Type B pancreatic cell (in vitro differentiated cells): ENCODE results near the gene LDLRAD4. TPM values are rescaled to one million over a fixed set of nuclear protein-coding genes. Genes with fewer than 3 reads are reported as not detected.

Source experiments
- DNase-seq: peaks from one replicate; pipeline ENCODE4 v3.0.0; 2021; ENCODE audit warnings: mixed read lengths; ENCODE audit not compliant: unreplicated experiment; ENCODE audit errors: extremely low spot score
- H3K27ac Mint-ChIP-seq: 2 replicates; pipeline ENCODE4 v1.8.0; 2021; ENCODE audit warnings: mild to moderate bottlenecking, mixed read lengths
- H3K27me3 Mint-ChIP-seq: 2 replicates; pipeline ENCODE4 v1.8.0; 2021; ENCODE audit warnings: mixed read lengths
- H3K36me3 Mint-ChIP-seq: 2 replicates; pipeline ENCODE4 v1.8.0; 2021; ENCODE audit warnings: mixed read lengths
- H3K4me1 Mint-ChIP-seq: one replicate; pipeline ENCODE4 v1.8.0; 2021; ENCODE audit warnings: mixed read lengths; ENCODE audit not compliant: unreplicated experiment
- H3K4me3 Mint-ChIP-seq: 2 replicates; pipeline ENCODE4 v1.8.0; 2021; ENCODE audit warnings: mild to moderate bottlenecking, mixed read lengths
- H3K9me3 Mint-ChIP-seq: 2 replicates; pipeline ENCODE4 v1.8.0; 2021; ENCODE audit warnings: mixed read lengths
- CTCF ChIP-seq: fragments of 200-600 bp; sonication (generic); conservative IDR thresholded peaks from 2 replicates; pipeline ENCODE4 v1.5.0; 2021; ENCODE audit warnings: antibody characterized with exemption, mild to moderate bottlenecking
- total RNA-seq: library from RNA; stranded (reverse); gene quantifications from 2 replicates; pipeline ENCODE4 v1.2.1, GENCODE V29; 2021; ENCODE audit warnings: low replicate concordance

The LDLRAD4 gene
- total RNA-seq, 1 donor from 2014 or later: 2.4 TPM

GRCh38 chr18:13315000-13315399 is 96.4 kb downstream of the LDLRAD4 start:
- TF ChIP-seq CTCF: no peak
- no peaks in the 10 kb centered on the region for H3K36me3 Mint-ChIP-seq
- H3K4me3 Mint-ChIP-seq: no peak overlapping the region
- peaks cover 9% of the 10 kb centered on the region for H3K9me3 Mint-ChIP-seq
- no peak for DNase-seq
- H3K27me3 Mint-ChIP-seq: no peaks in the 10 kb centered on the region
- H3K27ac Mint-ChIP-seq: no peak overlapping the region
- peaks cover 1% of the 10 kb centered on the region for H3K4me1 Mint-ChIP-seq

- DNase-seq: no peak
- no peak overlapping the region for H3K27ac Mint-ChIP-seq
- no peaks in the 10 kb centered on the region for H3K27me3 Mint-ChIP-seq
- H3K4me3 Mint-ChIP-seq: no peak overlapping the region
- no peak for TF ChIP-seq CTCF
- H3K4me1 Mint-ChIP-seq: peaks cover 5% of the 10 kb centered on the region
- no peaks in the 10 kb centered on the region for H3K36me3 Mint-ChIP-seq
- H3K9me3 Mint-ChIP-seq: peaks cover 9% of the 10 kb centered on the region
Measured at GRCh38 chr18:13316063-13316462, 97.5 kb downstream of the LDLRAD4 start.

- no peak for TF ChIP-seq CTCF
- H3K27ac Mint-ChIP-seq: no peak overlapping the region
- H3K4me3 Mint-ChIP-seq: no peak overlapping the region
- no peak for DNase-seq
- peaks cover 9% of the 10 kb centered on the region for H3K9me3 Mint-ChIP-seq
- H3K27me3 Mint-ChIP-seq: no peaks in the 10 kb centered on the region
- peaks cover 5% of the 10 kb centered on the region for H3K4me1 Mint-ChIP-seq
- H3K36me3 Mint-ChIP-seq: no peaks in the 10 kb centered on the region
Measured at GRCh38 chr18:13317801-13318200, 99.2 kb downstream of the LDLRAD4 start.

GRCh38 chr18:13318731-13319501 is 100.4 kb downstream of the LDLRAD4 start:
- H3K4me1 Mint-ChIP-seq: peaks cover 5% of the 10 kb centered on the region
- no peaks in the 10 kb centered on the region for H3K27me3 Mint-ChIP-seq
- no peak overlapping the region for H3K27ac Mint-ChIP-seq
- no peak for TF ChIP-seq CTCF
- no peak for DNase-seq
- no peaks in the 10 kb centered on the region for H3K36me3 Mint-ChIP-seq
- peaks cover 9% of the 10 kb centered on the region for H3K9me3 Mint-ChIP-seq
- no peak overlapping the region for H3K4me3 Mint-ChIP-seq

GRCh38 chr18:13319629-13320028 is 101.1 kb downstream of the LDLRAD4 start:
- Mint-ChIP-seq H3K4me1 (peaks cover 5% of the 10 kb centered on the region), H3K27me3 (peaks cover 1% of the 10 kb centered on the region), H3K4me3 (no peak overlapping the region), H3K9me3 (peaks cover 9% of the 10 kb centered on the region), H3K27ac (no peak overlapping the region), H3K36me3 (no peaks in the 10 kb centered on the region)
- no peak for DNase-seq
- no peak for TF ChIP-seq CTCF
